OCI-LY1 (cell line): ENCODE measurements around the gene COL7A1.

ENCODE experiments used
- H2AFZ ChIP-seq: fragments of 200-600 bp; sonication (generic), shearing (Covaris generic); 2 replicates; pipeline ENCODE4 v1.6.0; 2014; ENCODE audit warnings: antibody characterized with exemption, mild to moderate bottlenecking, low read length
- H3F3A ChIP-seq: fragments of 200-600 bp; sonication (generic), shearing (Covaris generic); 2 replicates; pipeline ENCODE4 v1.6.0; 2014; ENCODE audit warnings: mild to moderate bottlenecking, antibody characterized with exemption, low read length, moderate library complexity; ENCODE audit not compliant: insufficient read depth
- H3K27ac ChIP-seq: fragments of 200-600 bp; sonication (generic); 2 replicates; pipeline ENCODE4 v1.5.1; 2014; ENCODE audit warnings: low read length, mixed run types, mild to moderate bottlenecking, low read depth; ENCODE audit not compliant: poor library complexity, severe bottlenecking
- H3K27me3 ChIP-seq: fragments of 200-600 bp; sonication (generic); 2 replicates; pipeline ENCODE4 v1.6.0; 2014; ENCODE audit warnings: antibody characterized with exemption, mild to moderate bottlenecking, low read length, moderate library complexity; ENCODE audit not compliant: insufficient read depth
- H3K36me3 ChIP-seq: fragments of 200-600 bp; sonication (generic); 2 replicates; pipeline ENCODE4 v1.6.1; 2014; ENCODE audit warnings: mild to moderate bottlenecking, antibody characterized with exemption, low read length, moderate library complexity, mixed read lengths; ENCODE audit not compliant: insufficient read depth
- H3K4me1 ChIP-seq: fragments of 200-600 bp; sonication (generic); 2 replicates; pipeline ENCODE4 v1.5.1; 2014; ENCODE audit warnings: mild to moderate bottlenecking, low read length, moderate library complexity; ENCODE audit not compliant: insufficient read depth, severe bottlenecking
- H3K4me2 ChIP-seq: fragments of 200-600 bp; sonication (generic), shearing (Covaris generic); 2 replicates; pipeline ENCODE4 v1.6.1; 2014; ENCODE audit warnings: low read length
- H3K4me3 ChIP-seq: fragments of 200-600 bp; sonication (generic); 2 replicates; pipeline ENCODE4 v1.5.1; 2014; ENCODE audit warnings: low read length, low read depth, mild to moderate bottlenecking, mixed read lengths; ENCODE audit not compliant: poor library complexity, severe bottlenecking
- H3K79me2 ChIP-seq: fragments of 200-600 bp; shearing (Covaris generic); 2 replicates; pipeline ENCODE4 v1.6.1; 2016; ENCODE audit warnings: mixed run types, low read length, mixed read lengths; ENCODE audit not compliant: insufficient read depth
- H3K9ac ChIP-seq: fragments of 200-600 bp; sonication (generic), shearing (Covaris generic); 2 replicates; pipeline ENCODE4 v1.6.1; 2014; ENCODE audit warnings: mild to moderate bottlenecking, low read length, mixed read lengths
- H3K9me2 ChIP-seq: fragments of 200-600 bp; sonication (generic), shearing (Covaris generic); 2 replicates; pipeline ENCODE4 v1.6.1; 2014; ENCODE audit warnings: low read depth, mild to moderate bottlenecking, low read length, mixed read lengths
- H3K9me3 ChIP-seq: fragments of 200-600 bp; shearing (Covaris generic); 2 replicates; pipeline ENCODE4 v1.6.1; 2014; ENCODE audit warnings: low read length, mixed read lengths
- H4K20me1 ChIP-seq: fragments of 200-600 bp; sonication (generic), shearing (Covaris generic); 2 replicates; pipeline ENCODE4 v1.6.0; 2016; ENCODE audit warnings: mild to moderate bottlenecking, low read length; ENCODE audit not compliant: insufficient read depth
- EZH2 ChIP-seq: fragments of 200-600 bp; sonication (generic), shearing (Covaris generic); IDR thresholded peaks from 2 replicates; pipeline ENCODE4 v1.8.0; 2017; ENCODE audit warnings: borderline replicate concordance, mixed run types, mild to moderate bottlenecking, antibody characterized with exemption, low read length, moderate library complexity, mixed read lengths
- TF ChIP-seq, protein P1 (sequence below): fragments of 200-600 bp; sonication (generic), shearing (Covaris generic); IDR thresholded peaks from 2 replicates; pipeline ENCODE4 v1.5.1; 2017; ENCODE audit warnings: mild to moderate bottlenecking, antibody characterized with exemption, low read length, moderate library complexity, mixed read lengths

The COL7A1 gene

GRCh38 chr3:48599509-48600285 lies 4.6 kb upstream of the COL7A1 start:
- H3K9me3 ChIP-seq, result no peaks in the 10 kb centered on the region
- no peaks in the 10 kb centered on the region for H3F3A ChIP-seq
- peaks cover 73% of the 10 kb centered on the region for H3K36me3 ChIP-seq
- H3K27me3 ChIP-seq, result no peaks in the 10 kb centered on the region; the same call in 1 of the 2 replicates
- TF ChIP-seq, protein P1, sequence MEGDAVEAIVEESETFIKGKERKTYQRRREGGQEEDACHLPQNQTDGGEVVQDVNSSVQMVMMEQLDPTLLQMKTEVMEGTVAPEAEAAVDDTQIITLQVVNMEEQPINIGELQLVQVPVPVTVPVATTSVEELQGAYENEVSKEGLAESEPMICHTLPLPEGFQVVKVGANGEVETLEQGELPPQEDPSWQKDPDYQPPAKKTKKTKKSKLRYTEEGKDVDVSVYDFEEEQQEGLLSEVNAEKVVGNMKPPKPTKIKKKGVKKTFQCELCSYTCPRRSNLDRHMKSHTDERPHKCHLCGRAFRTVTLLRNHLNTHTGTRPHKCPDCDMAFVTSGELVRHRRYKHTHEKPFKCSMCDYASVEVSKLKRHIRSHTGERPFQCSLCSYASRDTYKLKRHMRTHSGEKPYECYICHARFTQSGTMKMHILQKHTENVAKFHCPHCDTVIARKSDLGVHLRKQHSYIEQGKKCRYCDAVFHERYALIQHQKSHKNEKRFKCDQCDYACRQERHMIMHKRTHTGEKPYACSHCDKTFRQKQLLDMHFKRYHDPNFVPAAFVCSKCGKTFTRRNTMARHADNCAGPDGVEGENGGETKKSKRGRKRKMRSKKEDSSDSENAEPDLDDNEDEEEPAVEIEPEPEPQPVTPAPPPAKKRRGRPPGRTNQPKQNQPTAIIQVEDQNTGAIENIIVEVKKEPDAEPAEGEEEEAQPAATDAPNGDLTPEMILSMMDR, result no peak
- no peak for TF ChIP-seq EZH2
- no peak overlapping the region for H3K27ac ChIP-seq
- H3K79me2 ChIP-seq, result no peaks in the 10 kb centered on the region
- H3K4me3 ChIP-seq, result no peak overlapping the region
- H3K9ac ChIP-seq, result no peak overlapping the region
- H2AFZ ChIP-seq, result no peak overlapping the region
- no peaks in the 10 kb centered on the region for H4K20me1 ChIP-seq
- H3K4me2 ChIP-seq, result no peak overlapping the region
- no peaks in the 10 kb centered on the region for H3K4me1 ChIP-seq
- H3K9me2 ChIP-seq, result no peaks in the 10 kb centered on the region

DNA sequence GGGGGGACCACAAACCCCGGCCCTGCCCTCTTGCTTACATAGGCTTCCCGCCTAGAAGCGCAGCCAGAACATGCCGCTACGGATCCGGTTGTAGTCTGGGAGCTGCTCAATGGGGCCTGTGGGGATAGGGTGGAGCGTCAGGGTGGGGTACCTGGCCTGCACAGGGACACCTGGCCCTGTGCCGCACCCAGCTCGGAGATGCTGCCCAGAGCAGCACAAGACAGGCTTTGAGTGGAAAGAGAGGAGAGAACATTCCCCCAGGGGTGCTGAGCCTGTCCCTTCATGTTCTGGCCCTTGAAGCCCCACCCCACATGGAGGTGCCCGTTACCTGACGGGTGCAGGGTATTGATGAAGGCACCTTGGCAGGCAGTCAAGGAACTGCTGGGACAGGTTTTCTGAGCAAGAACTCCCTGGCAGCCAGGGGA lies 4.0 kb upstream of the COL7A1 start:
- H3K9me3 ChIP-seq, result no peaks in the 10 kb centered on the region
- no peaks in the 10 kb centered on the region for H3K4me1 ChIP-seq
- no peak overlapping the region for H2AFZ ChIP-seq
- no peak overlapping the region for H3K9ac ChIP-seq
- TF ChIP-seq EZH2, result no peak
- TF ChIP-seq, protein P1, result no peak
- H3K27me3 ChIP-seq, result peaks cover 5% of the 10 kb centered on the region
- H3K4me3 ChIP-seq, result no peak overlapping the region
- no peak overlapping the region for H3K27ac ChIP-seq
- no peaks in the 10 kb centered on the region for H4K20me1 ChIP-seq
- peaks cover 67% of the 10 kb centered on the region for H3K36me3 ChIP-seq
- H3F3A ChIP-seq, result no peaks in the 10 kb centered on the region
- H3K9me2 ChIP-seq, result no peaks in the 10 kb centered on the region
- no peak overlapping the region for H3K4me2 ChIP-seq
- H3K79me2 ChIP-seq, result no peaks in the 10 kb centered on the region

- Histone ChIP-seq H3K79me2 (no peaks in the 10 kb centered on the region), H3K27ac (no peak overlapping the region), H3K9ac (no peak overlapping the region), H3K9me2 (no peaks in the 10 kb centered on the region), H3K4me2 (no peak overlapping the region), H3K36me3 (peaks cover 61% of the 10 kb centered on the region), H3K27me3 (peaks cover 11% of the 10 kb centered on the region), H3K9me3 (no peaks in the 10 kb centered on the region), H3K4me1 (no peaks in the 10 kb centered on the region), H2AFZ (no peak overlapping the region), H3K4me3 (no peak overlapping the region), H3F3A (no peaks in the 10 kb centered on the region), H4K20me1 (no peaks in the 10 kb centered on the region)
- TF ChIP-seq EZH2, result no peak
- TF ChIP-seq, protein P1, result no peak
These were observed 3.4 kb upstream of the COL7A1 start for GRCh38 chr3:48598323-48599076.
